NCI-H146 treated with DMSO at 0.1 percent for 48 hours (cell line): ENCODE data around the gene ATP8A2.
"Not testable (repeated sequence)": the region's sequence is repeated elsewhere in the genome, so short reads cannot be mapped to it uniquely, and the experiment has no call there.

ENCODE experiments used
- DNase-seq: peaks from one replicate; lab custom pipeline; 2025; ENCODE audit not compliant: unreplicated experiment; lab: John Stamatoyannopoulos, UW

Gene ATP8A2

GRCh38 chr13:25457566-25457965, 85.8 kb downstream of the ATP8A2 start:
- no peak for DNase-seq

- DNase-seq, result no peak
These were observed 90.7 kb downstream of the ATP8A2 start for GRCh38 chr13:25462301-25463125.

GRCh38 chr13:25463496-25463895, 91.7 kb downstream of the ATP8A2 start:
- DNase-seq, result no peak

GRCh38 chr13:25466880-25467279, 95.1 kb downstream of the ATP8A2 start:
- no peak for DNase-seq

GRCh38 chr13:25468325-25469168, 96.8 kb downstream of the ATP8A2 start:
- DNase-seq, result peak; percentile 26

- no peak for DNase-seq
These were observed 97.4 kb downstream of the ATP8A2 start for GRCh38 chr13:25469169-25469525.

- DNase-seq, result no peak
These were observed 102.1 kb downstream of the ATP8A2 start for GRCh38 chr13:25473864-25474263.

GRCh38 chr13:25478186-25478585, 106.4 kb downstream of the ATP8A2 start:
- no peak for DNase-seq

- DNase-seq, result no peak
These were observed 117.5 kb downstream of the ATP8A2 start for GRCh38 chr13:25489238-25489637.

GRCh38 chr13:25490236-25490635, 118.5 kb downstream of the ATP8A2 start:
- no peak for DNase-seq

- DNase-seq, result no peak
These were observed 122.3 kb downstream of the ATP8A2 start for GRCh38 chr13:25493931-25494640.

GRCh38 chr13:25494698-25495411, 123.1 kb downstream of the ATP8A2 start:
- no peak for DNase-seq

- no peak for DNase-seq
These were observed 129.5 kb downstream of the ATP8A2 start for GRCh38 chr13:25501231-25501630.

GRCh38 chr13:25502031-25502430, 130.3 kb downstream of the ATP8A2 start:
- no peak for DNase-seq

GRCh38 chr13:25502551-25502950, 130.8 kb downstream of the ATP8A2 start:
- no peak for DNase-seq

GRCh38 chr13:25503856-25504255, 132.1 kb downstream of the ATP8A2 start:
- no peak for DNase-seq

- no peak for DNase-seq
These were observed 136.1 kb downstream of the ATP8A2 start for GRCh38 chr13:25507841-25508240.

GRCh38 chr13:25513060-25513459, 141.3 kb downstream of the ATP8A2 start:
- DNase-seq, result not testable (repeated sequence)

- DNase-seq, result no peak
These were observed 146.7 kb downstream of the ATP8A2 start for GRCh38 chr13:25518441-25518840.

- no peak for DNase-seq
These were observed 154.1 kb downstream of the ATP8A2 start for GRCh38 chr13:25525884-25526283.

GRCh38 chr13:25528266-25528665, 156.5 kb downstream of the ATP8A2 start:
- DNase-seq, result no peak
